Activated CD8-positive, alpha-beta memory T cell treated with anti-CD3 and anti-CD28 coated beads for 24 hours (primary cell): ENCODE results near the gene MEDAG.
"Not testable (repeated sequence)": the region's sequence is repeated elsewhere in the genome, so short reads cannot be mapped to it uniquely, and the experiment has no call there.

Source experiments
- DNase-seq: peaks from one replicate; pipeline ENCODE4 v3.0.0-alpha.2; 2020

The MEDAG gene

DNA sequence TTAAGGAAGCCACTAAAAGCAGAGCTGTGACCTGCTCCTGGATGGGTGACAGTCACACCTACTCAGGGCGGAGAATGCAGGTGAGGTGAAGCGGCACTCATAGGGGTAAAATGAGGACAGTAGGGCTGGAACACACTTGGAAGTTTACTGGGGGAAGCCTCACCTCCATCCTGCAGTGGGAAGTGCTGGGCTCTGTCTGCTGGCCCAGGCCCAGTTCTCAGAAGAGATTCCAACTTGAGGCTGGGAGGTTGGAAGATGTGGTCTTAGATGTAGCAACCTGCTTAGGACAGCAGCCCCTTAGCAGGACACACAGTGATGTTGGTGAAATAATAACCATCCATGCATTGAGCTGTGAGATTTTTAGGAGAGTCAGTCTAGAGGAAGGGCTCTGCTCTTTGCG lies 4.6 kb downstream of the MEDAG start:
- no peak for DNase-seq

GRCh38 chr13:30915691-30916541 lies 9.8 kb downstream of the MEDAG start:
- DNase-seq: no peak

DNA sequence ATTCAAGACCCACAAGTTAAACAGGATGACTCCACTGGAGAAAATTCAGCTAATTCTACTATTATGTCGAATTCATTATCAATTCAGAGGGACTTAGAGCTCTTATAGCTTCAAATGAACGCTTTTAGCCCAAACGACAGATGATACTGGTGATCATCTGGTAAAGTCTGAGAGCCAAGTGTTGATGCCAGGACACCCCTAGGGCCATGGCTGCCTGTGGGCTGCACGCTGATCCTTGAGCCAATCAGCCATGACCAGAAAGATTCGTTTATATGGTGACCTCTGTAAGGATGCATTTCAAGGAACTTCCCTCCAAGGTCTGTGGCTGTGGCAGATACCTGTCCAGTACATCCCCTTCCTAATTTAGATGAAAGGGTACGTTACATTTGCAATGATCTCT lies 10.9 kb downstream of the MEDAG start:
- DNase-seq: no peak

GRCh38 chr13:30918662-30919405 lies 12.8 kb downstream of the MEDAG start:
- DNase-seq: no peak

DNA sequence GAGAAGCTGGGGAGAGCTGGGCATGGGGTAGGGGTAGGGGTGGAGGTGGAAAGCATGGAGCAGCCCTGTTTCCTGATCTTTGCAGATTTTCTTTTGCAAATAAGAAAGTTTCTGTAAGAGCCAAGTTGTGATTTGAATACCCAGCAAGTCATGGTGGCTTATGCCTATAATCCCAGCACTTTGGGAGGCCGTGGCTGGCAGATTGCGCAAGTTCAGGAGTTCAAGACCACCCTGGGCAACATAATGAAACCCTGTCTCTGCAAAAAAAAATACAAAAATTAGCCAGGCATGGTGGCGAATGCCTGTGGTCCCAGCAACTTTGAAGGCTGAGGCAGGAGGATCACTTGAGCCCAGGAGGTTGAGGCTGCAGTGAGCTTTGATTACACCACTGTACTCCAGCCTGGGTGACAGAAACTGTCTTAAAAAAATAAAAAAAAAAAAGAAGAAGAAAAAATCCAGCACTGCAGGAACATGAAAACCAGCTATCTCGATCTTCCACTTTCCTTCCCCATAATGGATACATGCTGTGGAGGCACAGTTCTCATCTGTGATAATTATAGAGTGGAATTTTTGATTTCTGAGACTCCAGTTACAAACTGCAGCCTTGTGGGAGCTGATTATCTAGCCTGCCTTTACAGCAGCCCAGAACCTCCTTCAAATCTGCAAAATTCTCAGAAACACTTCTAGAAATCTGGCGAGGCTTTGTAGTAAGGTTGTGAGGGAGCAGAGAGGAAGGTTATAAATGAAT lies 14.3 kb downstream of the MEDAG start:
- DNase-seq: no peak

GRCh38 chr13:30923418-30923817 lies 17.3 kb downstream of the MEDAG start:
- DNase-seq: no peak

DNA sequence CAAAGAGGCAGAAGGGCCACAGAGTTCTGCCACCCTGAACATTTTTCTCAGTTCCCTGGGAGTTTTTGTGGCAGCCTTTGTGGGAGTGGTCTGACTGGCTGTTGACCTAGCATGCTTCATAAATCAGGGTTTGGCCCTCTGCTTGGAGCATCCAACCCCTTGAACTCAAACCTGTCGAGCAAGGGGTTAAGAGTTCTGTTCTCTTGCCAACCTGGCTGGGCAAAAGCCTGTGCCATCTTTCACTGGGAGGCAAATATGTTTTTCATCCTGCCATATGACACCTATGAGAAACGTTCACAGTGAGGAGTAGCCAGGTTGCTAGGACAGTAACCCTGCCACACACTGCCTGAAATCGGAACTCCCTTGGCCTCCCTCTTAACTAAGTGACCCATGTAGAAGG lies 18.6 kb downstream of the MEDAG start:
- DNase-seq: no peak

- DNase-seq: no peak
Measured at GRCh38 chr13:30925429-30925828, 19.4 kb downstream of the MEDAG start.

DNA sequence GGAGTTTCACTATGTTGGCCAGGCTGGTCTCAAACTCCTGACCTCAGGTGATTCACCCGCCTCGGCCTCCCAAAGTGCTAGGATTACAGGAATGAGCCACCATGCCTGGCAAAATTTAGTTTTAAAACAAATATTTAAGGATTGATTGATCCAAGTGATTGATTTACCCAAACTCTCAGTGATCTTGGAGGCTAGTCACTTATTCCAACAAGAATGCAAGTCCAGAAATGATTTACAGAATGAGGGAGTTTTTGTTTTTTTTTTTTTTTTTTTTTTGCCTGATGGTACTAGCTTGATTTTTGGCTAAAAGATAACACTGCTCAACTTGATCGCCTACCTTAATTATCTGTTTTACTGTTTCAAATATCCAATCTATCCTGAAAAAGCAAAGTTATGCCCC lies 20.7 kb downstream of the MEDAG start:
- no peak for DNase-seq

DNA sequence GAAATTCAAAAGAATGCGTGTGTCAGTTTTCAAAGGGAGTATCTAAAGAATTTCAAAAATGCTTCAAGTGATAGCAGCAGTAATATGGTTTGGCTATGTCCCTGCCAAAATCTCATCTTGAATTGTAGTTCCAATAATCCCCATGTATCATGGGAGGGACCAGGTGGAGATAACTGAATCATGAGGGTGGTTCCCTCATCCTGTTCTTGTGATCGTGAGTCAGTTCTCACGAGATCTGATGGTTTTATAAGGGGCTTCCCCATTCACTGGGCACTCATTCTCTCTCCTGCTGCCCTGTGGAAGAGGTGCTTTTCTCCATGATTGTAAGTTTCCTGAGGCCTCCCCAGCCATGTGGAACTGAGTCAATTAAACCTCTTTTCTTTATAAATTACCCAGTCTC lies 21.1 kb downstream of the MEDAG start:
- not testable (repeated sequence) for DNase-seq

GRCh38 chr13:30927595-30927994 lies 21.5 kb downstream of the MEDAG start:
- DNase-seq: no peak

DNA sequence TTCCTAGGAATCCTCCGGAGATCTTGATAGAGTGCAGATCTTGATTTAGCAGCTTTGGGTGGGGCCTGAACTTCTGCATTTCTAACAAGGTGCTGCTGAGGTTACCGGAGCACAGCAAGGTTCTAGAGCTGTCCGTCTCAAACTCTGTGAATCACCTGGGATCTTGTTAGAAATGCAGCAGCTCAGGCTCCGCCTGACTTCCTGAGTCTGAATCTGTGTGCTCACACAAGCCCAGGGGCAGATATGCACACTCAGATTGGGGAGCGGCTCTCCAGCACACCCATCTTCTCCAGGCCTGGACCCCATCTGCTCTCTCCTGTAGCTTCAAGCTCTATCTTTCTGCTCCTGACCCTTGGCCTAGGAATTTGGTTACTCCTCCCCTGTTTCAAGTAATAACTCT lies 22.9 kb downstream of the MEDAG start:
- DNase-seq: no peak

DNA sequence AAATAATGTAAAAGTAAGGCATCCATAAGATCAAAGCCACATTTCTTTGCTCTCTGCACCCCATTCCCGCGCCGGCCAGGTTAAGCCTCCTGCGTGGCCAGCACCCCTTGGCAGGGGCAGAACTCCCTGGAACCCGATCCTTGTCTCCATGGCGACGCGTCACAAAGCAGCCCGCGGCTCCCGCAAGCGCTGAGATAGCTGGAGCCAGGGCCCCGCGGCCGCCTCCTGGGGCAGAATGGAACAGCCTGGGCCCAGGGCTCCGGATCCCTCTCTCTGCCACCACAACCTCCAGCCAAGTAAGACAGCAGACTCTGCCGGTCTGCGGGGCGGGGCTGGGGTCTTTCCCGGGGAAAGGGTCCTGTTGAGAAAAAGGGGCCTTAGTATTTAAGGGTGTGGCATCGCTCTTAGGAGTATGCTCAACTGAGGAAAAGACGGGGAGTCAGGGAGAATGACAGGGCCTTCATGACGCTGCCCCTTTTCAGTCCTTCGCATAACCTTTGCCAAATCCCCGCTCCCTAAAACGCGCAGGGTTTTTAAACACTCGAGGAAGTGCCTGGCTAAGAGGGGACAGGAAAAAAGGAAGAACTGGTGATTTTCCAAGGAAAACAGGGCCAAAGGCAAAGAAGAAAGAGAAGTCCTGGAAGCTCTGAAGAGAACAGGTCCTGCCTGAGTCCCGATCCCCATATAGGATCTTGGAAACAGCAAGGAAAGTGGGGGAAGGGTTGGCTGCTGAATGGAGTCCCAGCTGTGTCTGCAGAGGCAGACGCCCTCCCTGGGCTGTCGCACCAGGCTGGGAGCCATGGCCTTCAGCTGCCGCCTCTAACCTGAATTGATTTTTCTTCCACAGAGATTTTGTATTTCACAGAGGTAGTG lies 26.6 kb downstream of the MEDAG start, which contains the start of gene TEX26:
Gene TEX26 (plus strand): TSS at position 176 of the 873 bp plus-strand sequence. CDS start 60 bp downstream, at position 236.
- DNase-seq: no peak

- no peak for DNase-seq
Measured at GRCh38 chr13:30933354-30933670, 27.2 kb downstream of the MEDAG start.

- no peak for DNase-seq
Measured at GRCh38 chr13:30934381-30934780, 28.3 kb downstream of the MEDAG start.

DNA sequence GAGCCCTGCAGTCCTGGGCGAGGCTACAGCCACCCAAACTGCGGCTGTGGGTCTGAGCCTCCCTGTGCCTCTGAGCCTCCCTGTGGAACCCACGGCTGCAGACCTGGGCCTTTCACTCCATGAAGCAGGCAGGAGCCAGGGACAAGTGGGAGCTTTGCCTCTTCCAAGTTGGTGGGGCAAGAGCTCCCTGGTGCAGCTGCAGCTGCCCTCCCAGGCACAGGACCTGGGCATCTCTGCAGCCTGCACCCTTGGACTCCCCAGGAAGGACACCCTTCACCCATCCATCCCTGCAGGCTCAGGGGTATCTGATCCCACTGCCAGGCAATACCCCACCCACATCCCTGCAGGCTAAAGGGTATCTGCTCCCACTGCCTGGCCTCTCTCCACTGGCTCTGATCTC lies 28.7 kb downstream of the MEDAG start:
- DNase-seq: no peak

GRCh38 chr13:30936971-30937370 lies 30.9 kb downstream of the MEDAG start:
- DNase-seq: no peak

DNA sequence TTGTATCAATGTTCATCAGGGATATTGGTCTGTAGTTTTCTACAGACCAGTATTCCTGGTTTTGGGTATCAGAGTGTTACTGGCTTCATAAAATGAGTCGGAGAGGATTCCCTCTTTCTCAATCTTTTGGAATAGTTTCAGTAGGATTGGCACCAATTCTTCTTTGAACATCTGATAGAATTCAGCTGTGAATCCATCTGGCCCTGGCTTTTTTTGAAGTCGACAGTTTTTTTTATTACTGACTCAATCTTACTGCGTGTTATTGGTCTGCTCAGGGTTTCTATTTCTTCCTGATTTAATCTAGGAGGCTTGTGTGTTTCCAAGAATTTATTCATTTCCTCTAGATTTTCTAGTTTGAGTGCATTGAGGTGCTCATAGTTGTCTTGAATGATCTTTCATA lies 37.8 kb downstream of the MEDAG start:
- DNase-seq: no peak

DNA sequence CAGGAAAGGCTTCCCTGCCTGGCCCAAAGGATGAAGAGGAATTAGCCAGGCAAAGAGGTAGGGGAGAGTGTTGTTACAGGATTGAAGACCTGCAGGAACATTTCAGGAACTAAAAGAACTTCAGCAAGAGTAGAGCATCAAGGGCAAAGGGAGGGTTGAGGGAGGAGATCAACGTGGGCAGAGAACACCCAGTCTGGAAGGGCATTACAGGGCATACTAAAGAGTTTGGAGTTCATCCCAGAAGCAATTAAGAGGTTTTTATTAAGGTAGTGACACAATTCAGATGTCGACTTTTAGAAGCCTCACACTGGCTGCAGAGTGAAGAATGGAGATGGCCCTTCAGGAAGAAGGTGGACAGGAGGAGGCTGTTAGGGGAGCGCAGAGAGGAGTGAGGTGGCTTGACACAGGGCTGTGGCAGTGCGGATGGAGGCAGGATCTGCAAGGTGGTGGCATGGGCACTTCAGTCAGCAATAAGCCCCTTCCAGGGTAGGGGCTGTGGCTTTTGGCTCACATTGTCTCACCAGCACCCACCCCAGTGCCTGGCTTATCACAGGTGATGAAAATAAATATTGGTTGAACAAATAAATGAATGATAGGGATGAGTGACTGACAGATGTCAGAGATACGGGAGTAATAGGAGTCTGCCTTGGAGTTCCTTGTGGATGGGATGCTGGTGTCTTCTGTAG lies 51.3 kb downstream of the MEDAG start:
- no peak for DNase-seq

- no peak for DNase-seq
Measured at GRCh38 chr13:30959678-30960077, 53.6 kb downstream of the MEDAG start.

DNA sequence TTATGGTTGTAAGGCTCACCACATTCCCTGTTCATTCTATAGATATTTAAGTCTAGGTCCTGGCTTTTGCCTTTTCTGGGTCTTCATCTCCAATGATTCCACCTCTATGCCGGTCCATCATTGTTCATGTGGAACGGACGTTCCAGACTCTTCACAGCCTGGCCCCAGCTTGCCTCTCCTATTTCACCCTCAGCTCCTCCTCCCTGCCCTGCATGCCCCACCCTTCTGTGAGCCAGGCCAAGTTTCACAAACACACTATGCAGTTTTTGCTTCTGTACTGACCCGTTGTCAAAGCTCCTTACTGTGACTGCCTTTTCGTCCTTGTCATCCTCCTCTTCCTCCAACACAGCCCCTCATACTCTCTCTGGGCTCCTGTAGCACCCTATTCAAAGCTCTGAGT lies 57.7 kb downstream of the MEDAG start:
- DNase-seq: no peak

DNA sequence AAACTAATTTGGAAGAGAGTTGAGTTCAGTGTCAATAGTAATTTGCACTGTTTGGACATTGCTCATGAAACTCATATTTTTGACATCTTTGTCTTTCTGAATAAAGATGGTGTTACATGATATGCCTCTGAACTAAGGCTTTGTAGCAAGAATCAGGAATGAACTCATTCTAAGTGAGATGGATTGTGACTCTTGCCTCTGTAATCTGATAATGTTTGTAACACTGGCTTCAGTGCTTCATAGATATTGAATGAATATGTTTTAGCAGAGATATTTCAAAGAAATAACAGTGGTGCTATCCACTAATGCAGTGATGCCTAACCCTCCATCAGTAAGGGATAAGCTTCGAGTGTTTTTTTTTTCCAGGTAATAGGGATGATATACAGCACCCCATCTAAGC lies 59.3 kb downstream of the MEDAG start:
- DNase-seq: no peak
